ENCODE results near the gene GAPDH.

GAPDH gene

GRCh38 chr12:6551496-6552139 is 17.3 kb downstream of the GAPDH start:
- Histone ChIP-seq H2AFZ (ENCODE audit: low read length) (no peak overlapping the region), H3K14ac (ENCODE audit: low read length) (no peak overlapping the region), H2BK5ac (ENCODE audit: low read length) (no peak overlapping the region), H2AK5ac (ENCODE audit: low read depth, low read length) (no peak overlapping the region), H3K4me2 (ENCODE audit: insufficient read depth, low read length, poor library complexity, severe bottlenecking) (no peak overlapping the region), H3K36me3 (replicated peaks in 1 of 2; ENCODE audit: control insufficient read depth in 2 of 2, insufficient read depth in 2 of 2, low read length in 2 of 2) (peaks cover 25 to 69% of the 10 kb centered on the region in 2 donors), H4K91ac (ENCODE audit: low read depth, low read length, poor library complexity) (no peak overlapping the region), H3K27ac (replicated peaks; ENCODE audit: low read length) (no peak overlapping the region), H4K8ac (ENCODE audit: low read depth, low read length) (no peak overlapping the region), H3K9ac (ENCODE audit: low read depth, low read length, poor library complexity) (no peak overlapping the region), H2BK12ac (ENCODE audit: low read length) (no peak overlapping the region), H3K27me3 (ENCODE audit: control insufficient read depth in 3 of 3, insufficient read depth in 3 of 3, low read depth in 1 of 3, low read length in 3 of 3) (no peaks in the 10 kb centered on the region), H3K4me3 (ENCODE audit: low read length in 2 of 2) (no peak overlapping the region), H3K79me1 (ENCODE audit: low read depth, low read length) (peaks cover 13% of the 10 kb centered on the region), H2BK15ac (ENCODE audit: low read length) (no peak overlapping the region), H2BK120ac (ENCODE audit: low read depth, low read length) (no peak overlapping the region), H3K9me3 (replicated peaks in 1 of 2; ENCODE audit: control insufficient read depth in 2 of 2, insufficient read depth in 1 of 2, low read depth in 1 of 2, low read length in 2 of 2) (no peaks in the 10 kb centered on the region), H3K4ac (ENCODE audit: low read length) (no peak overlapping the region), H3K23ac (ENCODE audit: low read depth, low read length, poor library complexity) (no peak overlapping the region), H3K4me1 (ENCODE audit: control insufficient read depth in 2 of 2, insufficient read depth in 1 of 2, low read depth in 1 of 2, low read length in 2 of 2) (peaks cover 7 to 15% of the 10 kb centered on the region in 2 donors), H3K18ac (ENCODE audit: low read length) (no peak overlapping the region)
- DNase-seq (ENCODE audit: low spot score) = no peak
- WGBS, 2 donors (ENCODE audit: extremely low coverage in 2 of 2, insufficient read length in 2 of 2, insufficient replicate concordance in 1 of 2) = no CpG with 5 or more reads among the region's 11 CpGs

GRCh38 chr12:6552140-6552551 is 17.8 kb downstream of the GAPDH start:
- Histone ChIP-seq H3K9me3 (replicated peaks in 1 of 2; ENCODE audit: control insufficient read depth in 2 of 2, insufficient read depth in 1 of 2, low read depth in 1 of 2, low read length in 2 of 2) (no peaks in the 10 kb centered on the region), H2BK12ac (ENCODE audit: low read length) (no peak overlapping the region), H3K4ac (ENCODE audit: low read length) (no peak overlapping the region), H2AFZ (ENCODE audit: low read length) (no peak overlapping the region), H3K4me2 (ENCODE audit: insufficient read depth, low read length, poor library complexity, severe bottlenecking) (no peak overlapping the region), H2AK5ac (ENCODE audit: low read depth, low read length) (no peak overlapping the region), H3K36me3 (replicated peaks in 1 of 2; ENCODE audit: control insufficient read depth in 2 of 2, insufficient read depth in 2 of 2, low read length in 2 of 2) (peaks cover 28 to 69% of the 10 kb centered on the region in 2 donors), H3K23ac (ENCODE audit: low read depth, low read length, poor library complexity) (no peak overlapping the region), H3K4me1 (ENCODE audit: control insufficient read depth in 2 of 2, insufficient read depth in 1 of 2, low read depth in 1 of 2, low read length in 2 of 2) (peaks cover 7 to 15% of the 10 kb centered on the region in 2 donors), H3K18ac (ENCODE audit: low read length) (no peak overlapping the region), H3K14ac (ENCODE audit: low read length) (no peak overlapping the region), H2BK5ac (ENCODE audit: low read length) (no peak overlapping the region), H3K79me1 (ENCODE audit: low read depth, low read length) (peaks cover 13% of the 10 kb centered on the region), H3K27ac (replicated peaks; ENCODE audit: low read length) (no peak overlapping the region), H4K91ac (ENCODE audit: low read depth, low read length, poor library complexity) (no peak overlapping the region), H3K27me3 (ENCODE audit: control insufficient read depth in 3 of 3, insufficient read depth in 3 of 3, low read depth in 1 of 3, low read length in 3 of 3) (no peaks in the 10 kb centered on the region), H3K9ac (ENCODE audit: low read depth, low read length, poor library complexity) (no peak overlapping the region), H4K8ac (ENCODE audit: low read depth, low read length) (no peak overlapping the region), H2BK120ac (ENCODE audit: low read depth, low read length) (no peak overlapping the region), H2BK15ac (ENCODE audit: low read length) (no peak overlapping the region), H3K4me3 (ENCODE audit: low read length in 2 of 2) (peak overlapping the region in 1 of 2 donors; percentile 12)
- no CpG with 5 or more reads among the region's 4 CpGs for WGBS, 2 donors (ENCODE audit: extremely low coverage in 2 of 2, insufficient read length in 2 of 2, insufficient replicate concordance in 1 of 2)
- no peak for DNase-seq (ENCODE audit: low spot score)

GRCh38 chr12:6553051-6553868 is 18.9 kb downstream of the GAPDH start:
- no peak overlapping the region for H2BK120ac ChIP-seq (ENCODE audit: low read depth, low read length)
- H2AFZ ChIP-seq (ENCODE audit: low read length) = no peak overlapping the region
- H2BK5ac ChIP-seq (ENCODE audit: low read length) = no peak overlapping the region
- no peak overlapping the region for H3K27ac ChIP-seq (replicated peaks; ENCODE audit: low read length)
- peaks cover 7 to 15% of the 10 kb centered on the region in 2 donors for H3K4me1 ChIP-seq (ENCODE audit: control insufficient read depth in 2 of 2, insufficient read depth in 1 of 2, low read depth in 1 of 2, low read length in 2 of 2)
- H3K23ac ChIP-seq (ENCODE audit: low read depth, low read length, poor library complexity) = no peak overlapping the region
- WGBS, 2 donors (ENCODE audit: extremely low coverage in 2 of 2, insufficient read length in 2 of 2, insufficient replicate concordance in 1 of 2) = no CpG with 5 or more reads among the region's 15 CpGs
- H2AK5ac ChIP-seq (ENCODE audit: low read depth, low read length) = no peak overlapping the region
- H3K36me3 ChIP-seq (replicated peaks in 1 of 2; ENCODE audit: control insufficient read depth in 2 of 2, insufficient read depth in 2 of 2, low read length in 2 of 2) = peaks cover 25 to 66% of the 10 kb centered on the region in 2 donors
- H3K18ac ChIP-seq (ENCODE audit: low read length) = no peak overlapping the region
- H3K4ac ChIP-seq (ENCODE audit: low read length) = no peak overlapping the region
- no peak overlapping the region for H2BK15ac ChIP-seq (ENCODE audit: low read length)
- H4K8ac ChIP-seq (ENCODE audit: low read depth, low read length) = no peak overlapping the region
- H3K27me3 ChIP-seq (ENCODE audit: control insufficient read depth in 3 of 3, insufficient read depth in 3 of 3, low read depth in 1 of 3, low read length in 3 of 3) = no peaks in the 10 kb centered on the region
- H3K14ac ChIP-seq (ENCODE audit: low read length) = no peak overlapping the region
- H3K4me2 ChIP-seq (ENCODE audit: insufficient read depth, low read length, poor library complexity, severe bottlenecking) = no peak overlapping the region
- H3K9ac ChIP-seq (ENCODE audit: low read depth, low read length, poor library complexity) = no peak overlapping the region
- H3K4me3 ChIP-seq (ENCODE audit: low read length in 2 of 2) = no peak overlapping the region
- H3K79me1 ChIP-seq (ENCODE audit: low read depth, low read length) = peaks cover 13% of the 10 kb centered on the region
- no peak overlapping the region for H2BK12ac ChIP-seq (ENCODE audit: low read length)
- no peak overlapping the region for H4K91ac ChIP-seq (ENCODE audit: low read depth, low read length, poor library complexity)
- no peaks in the 10 kb centered on the region for H3K9me3 ChIP-seq (replicated peaks in 1 of 2; ENCODE audit: control insufficient read depth in 2 of 2, insufficient read depth in 1 of 2, low read depth in 1 of 2, low read length in 2 of 2)
- DNase-seq (ENCODE audit: low spot score) = no peak
